Right lobe of liver (tissue), 4 donors: Measurements from ENCODE around the gene GRAP2.

ENCODE experiments used
- CTCF ChIP-seq, 4 donors: fragments of 200-600 bp in 3 of 4; fragments of 450-650 bp in 1 of 4; IDR thresholded peaks; one replicate each; pipeline versions ENCODE4 v1.5.1 to v1.8.0; 2016 to 2022; ENCODE audit warnings: antibody characterized with exemption in 4 of 4, mild to moderate bottlenecking in 2 of 4
- POLR2A ChIP-seq: fragments of 450-650 bp; IDR thresholded peaks from one replicate; pipeline ENCODE4 v1.6.1; 2017; ENCODE audit warnings: antibody characterized with exemption, mild to moderate bottlenecking
- donor health status: DM: no; HTN: no; CAD: no.
- donor health status: DM: no; HTN: no; CAD: no.
- donor health status: DM: no; HTN: yes; CAD: no.

GRCh38 chr22:39984006-39984405, 83.1 kb downstream of the GRAP2 start:
- TF ChIP-seq CTCF (IDR thresholded peaks at IDR 0.05) (no peak), POLR2A (no peak)
